OCI-LY7 (cell line): ENCODE results near the gene BCO2. TPM values are rescaled to one million over a fixed set of nuclear protein-coding genes. Genes with fewer than 3 reads are reported as not detected.

Source experiments
- BruUV-seq: library from RNA; stranded (reverse); fragments of 400-500 nt; replicated peaks from 2 replicates; lab custom pipeline; 2021; lab: Mats Ljungman, UMichigan
- CTCF ChIA-PET: fragments of 300-600 bp; sonication (Branson Sonifier 250); formaldehyde crosslinking; loops from one replicate; lab custom pipeline; 2022; ENCODE audit warnings: antibody characterized with exemption; ENCODE audit not compliant: unreplicated experiment; lab: Charles Lee
- POLR2A ChIA-PET: fragments of 300-600 bp; sonication (Branson Sonifier 250); formaldehyde crosslinking; loops from one replicate; lab custom pipeline; 2022; ENCODE audit warnings: antibody characterized with exemption; lab: Charles Lee
- DNase-seq: peaks from one replicate; pipeline ENCODE4 v3.0.0-alpha.2; 2015; ENCODE audit warnings: low spot score
- H2AFZ ChIP-seq: fragments of 200-600 bp; sonication (generic), shearing (Covaris generic); 2 replicates; pipeline ENCODE4 v1.6.1; 2014; ENCODE audit warnings: mild to moderate bottlenecking, antibody characterized with exemption, low read length, moderate library complexity
- H3K27ac ChIP-seq: fragments of 200-600 bp; sonication (generic); 2 replicates; pipeline ENCODE4 v1.5.1; 2014; ENCODE audit warnings: mixed run types, low read depth, mild to moderate bottlenecking, moderate library complexity, low read length, inconsistent platforms; ENCODE audit not compliant: poor library complexity, severe bottlenecking
- H3K36me3 ChIP-seq: fragments of 200-600 bp; sonication (generic); 2 replicates; pipeline ENCODE4 v1.6.1; 2014; ENCODE audit warnings: mild to moderate bottlenecking, antibody characterized with exemption, low read length, moderate library complexity, mixed read lengths; ENCODE audit not compliant: insufficient read depth
- H3K4me1 ChIP-seq: fragments of 200-600 bp; sonication (generic); 2 replicates; pipeline ENCODE4 v1.5.1; 2014; ENCODE audit warnings: mild to moderate bottlenecking, low read length; ENCODE audit not compliant: insufficient read depth, poor library complexity, severe bottlenecking
- H3K4me2 ChIP-seq: fragments of 200-600 bp; sonication (generic); 2 replicates; pipeline ENCODE4 v1.6.1; 2014; ENCODE audit warnings: mild to moderate bottlenecking, low read length
- H3K4me3 ChIP-seq: fragments of 200-600 bp; sonication (generic); 2 replicates; pipeline ENCODE4 v1.5.1; 2014; ENCODE audit warnings: mild to moderate bottlenecking, low read depth, low read length; ENCODE audit not compliant: poor library complexity, severe bottlenecking
- H3K79me2 ChIP-seq: fragments of 200-600 bp; sonication (generic); 2 replicates; pipeline ENCODE4 v1.6.1; 2016; ENCODE audit warnings: low read depth, mild to moderate bottlenecking, low read length, moderate library complexity, mixed read lengths; ENCODE audit not compliant: insufficient read depth
- H3K9me2 ChIP-seq: fragments of 200-600 bp; sonication (generic); 2 replicates; pipeline ENCODE4 v1.6.1; 2016; ENCODE audit warnings: mild to moderate bottlenecking, low read length, mixed read lengths; ENCODE audit not compliant: insufficient read depth
- H3K9me3 ChIP-seq: fragments of 200-600 bp; sonication (generic); 2 replicates; pipeline ENCODE4 v1.6.1; 2014; ENCODE audit warnings: mild to moderate bottlenecking, mixed run types, low read length, mixed read lengths
- H4K20me1 ChIP-seq: fragments of 200-600 bp; sonication (generic); 2 replicates; pipeline ENCODE4 v1.6.1; 2014; ENCODE audit warnings: mild to moderate bottlenecking, antibody characterized with exemption, low read length, moderate library complexity, mixed read lengths; ENCODE audit not compliant: insufficient read depth
- EZH2phosphoT487 ChIP-seq: fragments of 200-600 bp; sonication (generic); IDR thresholded peaks from 2 replicates; pipeline ENCODE4 v1.6.1; 2018; ENCODE audit warnings: low read depth, borderline replicate concordance, mild to moderate bottlenecking, mixed run types, antibody characterized with exemption, low read length, moderate library complexity, mixed read lengths
- intact Hi-C: fragments of 100-400 bp; cut with micrococcal nuclease; formaldehyde crosslinking; loops from one replicate; pipeline ENCODE4 v1.10.0; 2022; ENCODE audit not compliant: unreplicated experiment
- total RNA-seq, 2 experiments: library from RNA; depleted of rRNA in 1 of 2; stranded (reverse); fragments of >200 nt in 1 of 2; shearing (Covaris generic) in 1 of 2; gene quantifications; 2 replicates each; pipeline ENCODE4 v1.2.3, GENCODE V29; 2014 to 2022
- TF ChIP-seq, protein P1 (sequence below): fragments of 200-600 bp; sonication (generic); conservative IDR thresholded peaks from 2 replicates; pipeline ENCODE4 v1.5.1; 2014; ENCODE audit warnings: mild to moderate bottlenecking, antibody characterized with exemption, low read length, moderate library complexity, mixed read lengths

Gene BCO2
- total RNA-seq, 2 experiments from 2014 or later = 0.60 to 1.2 TPM

DNA sequence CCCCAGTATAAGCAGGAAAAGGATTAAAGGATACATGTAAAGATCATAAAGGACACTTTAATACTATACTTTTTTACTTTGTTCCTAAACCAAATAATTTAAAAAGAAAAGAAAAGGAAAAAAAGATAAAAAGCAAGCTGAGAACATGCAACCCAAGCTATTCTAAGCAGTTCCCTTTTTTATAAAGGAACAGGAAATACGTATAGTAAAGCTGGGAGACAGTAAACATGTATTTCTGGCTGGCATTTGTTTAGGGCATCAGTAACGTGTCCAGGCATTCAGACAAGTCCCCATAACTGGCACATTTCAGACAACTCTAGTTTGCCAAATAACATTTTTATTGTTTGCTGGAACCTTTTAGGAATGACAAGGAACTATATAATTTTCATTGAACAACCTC, 24.9 kb downstream of the BCO2 start:
- Histone ChIP-seq H3K36me3 (no peaks in the 10 kb centered on the region), H3K27ac (no peak overlapping the region), H3K9me3 (no peaks in the 10 kb centered on the region), H3K79me2 (no peaks in the 10 kb centered on the region), H2AFZ (no peak overlapping the region), H3K4me3 (no peak overlapping the region), H4K20me1 (no peaks in the 10 kb centered on the region), H3K9me2 (no peaks in the 10 kb centered on the region), H3K4me2 (no peak overlapping the region), H3K4me1 (no peaks in the 10 kb centered on the region)
- POLR2A ChIA-PET = interaction anchor here (1.3 kb wide), 1 partner anchor 12 kb away, joined by 5 read pairs; no protein-coding TSS in a partner anchor
- intact Hi-C loops = no loop called here
- BruUV-seq = no TSS peak
- no peak for DNase-seq
- TF ChIP-seq, protein P1, sequence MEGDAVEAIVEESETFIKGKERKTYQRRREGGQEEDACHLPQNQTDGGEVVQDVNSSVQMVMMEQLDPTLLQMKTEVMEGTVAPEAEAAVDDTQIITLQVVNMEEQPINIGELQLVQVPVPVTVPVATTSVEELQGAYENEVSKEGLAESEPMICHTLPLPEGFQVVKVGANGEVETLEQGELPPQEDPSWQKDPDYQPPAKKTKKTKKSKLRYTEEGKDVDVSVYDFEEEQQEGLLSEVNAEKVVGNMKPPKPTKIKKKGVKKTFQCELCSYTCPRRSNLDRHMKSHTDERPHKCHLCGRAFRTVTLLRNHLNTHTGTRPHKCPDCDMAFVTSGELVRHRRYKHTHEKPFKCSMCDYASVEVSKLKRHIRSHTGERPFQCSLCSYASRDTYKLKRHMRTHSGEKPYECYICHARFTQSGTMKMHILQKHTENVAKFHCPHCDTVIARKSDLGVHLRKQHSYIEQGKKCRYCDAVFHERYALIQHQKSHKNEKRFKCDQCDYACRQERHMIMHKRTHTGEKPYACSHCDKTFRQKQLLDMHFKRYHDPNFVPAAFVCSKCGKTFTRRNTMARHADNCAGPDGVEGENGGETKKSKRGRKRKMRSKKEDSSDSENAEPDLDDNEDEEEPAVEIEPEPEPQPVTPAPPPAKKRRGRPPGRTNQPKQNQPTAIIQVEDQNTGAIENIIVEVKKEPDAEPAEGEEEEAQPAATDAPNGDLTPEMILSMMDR = no peak
- TF ChIP-seq EZH2phosphoT487 = no peak
- CTCF ChIA-PET = no interaction called here

GRCh38 chr11:112206071-112206470, 30.8 kb downstream of the BCO2 start:
- H3K4me1 ChIP-seq = no peaks in the 10 kb centered on the region
- no peaks in the 10 kb centered on the region for H3K79me2 ChIP-seq

GRCh38 chr11:112210890-112211289, 35.6 kb downstream of the BCO2 start:
- POLR2A ChIA-PET = no interaction called here
- H3K9me2 ChIP-seq = no peaks in the 10 kb centered on the region
- no TSS peak for BruUV-seq
- H2AFZ ChIP-seq = no peak overlapping the region
- TF ChIP-seq, protein P1 = no peak
- no peak for TF ChIP-seq EZH2phosphoT487
- no peaks in the 10 kb centered on the region for H3K36me3 ChIP-seq
- intact Hi-C loops = loop anchor here (10.0 kb wide), 1 partner anchor 374 kb away; no protein-coding TSS in a partner anchor
- no peaks in the 10 kb centered on the region for H4K20me1 ChIP-seq
- no peak overlapping the region for H3K4me2 ChIP-seq
- no peak for DNase-seq
- CTCF ChIA-PET = no interaction called here
- no peak overlapping the region for H3K27ac ChIP-seq
- no peaks in the 10 kb centered on the region for H3K9me3 ChIP-seq
- no peak overlapping the region for H3K4me3 ChIP-seq
- H3K79me2 ChIP-seq = no peaks in the 10 kb centered on the region
- no peaks in the 10 kb centered on the region for H3K4me1 ChIP-seq

More at GRCh38 chr11:112206071-112206470, 30.8 kb downstream of the BCO2 start:
- no peaks in the 10 kb centered on the region for H4K20me1 ChIP-seq
- no peak overlapping the region for H3K27ac ChIP-seq
- TF ChIP-seq, protein P1 = no peak
- no peak for TF ChIP-seq EZH2phosphoT487
- CTCF ChIA-PET = no interaction called here
- no peak overlapping the region for H3K4me3 ChIP-seq
- POLR2A ChIA-PET = interaction anchor here (0.7 kb wide), 1 partner anchor 37 kb away, joined by 3 read pairs; no protein-coding TSS in a partner anchor
- H3K36me3 ChIP-seq = no peaks in the 10 kb centered on the region
- intact Hi-C loops = no loop called here
- no peak for DNase-seq
- H2AFZ ChIP-seq = no peak overlapping the region
- no peaks in the 10 kb centered on the region for H3K9me2 ChIP-seq
- no TSS peak for BruUV-seq
- no peaks in the 10 kb centered on the region for H3K9me3 ChIP-seq
- no peak overlapping the region for H3K4me2 ChIP-seq
